ENCODE measurements around the gene BEND7.

Gene BEND7

GRCh38 chr10:13421382-13421917 lies 107.4 kb downstream of the BEND7 start:
- in situ Hi-C loops (cut with HindIII; ENCODE audit: low sequenced_read_pairs): no loop called here
- no peak for DNase-seq (ENCODE audit: low read depth)
- no peak overlapping the region for H3K4me3 ChIP-seq (ENCODE audit: low read depth, low read length)
- TF ChIP-seq CTCF (IDR thresholded peaks at IDR 0.05; ENCODE audit: low read depth, low read length, missing control alignments): no peak

GRCh38 chr10:13420532-13421307 lies 108.1 kb downstream of the BEND7 start:
- in situ Hi-C loops (cut with HindIII; ENCODE audit: low sequenced_read_pairs): no loop called here
- no peak overlapping the region for H3K4me3 ChIP-seq (ENCODE audit: low read depth, low read length)

GRCh38 chr10:13417459-13418126 lies 111.2 kb downstream of the BEND7 start:
- no peak for DNase-seq (ENCODE audit: low read depth)
- in situ Hi-C loops (cut with HindIII; ENCODE audit: low sequenced_read_pairs): no loop called here
- no peak for TF ChIP-seq CTCF (IDR thresholded peaks at IDR 0.05; ENCODE audit: low read depth, low read length, missing control alignments)
- H3K4me3 ChIP-seq (ENCODE audit: low read depth, low read length): no peak overlapping the region

More at GRCh38 chr10:13420532-13421307, 108.1 kb downstream of the BEND7 start:
- no peak for DNase-seq (ENCODE audit: low read depth)
- no peak for TF ChIP-seq CTCF (IDR thresholded peaks at IDR 0.05; ENCODE audit: low read depth, low read length, missing control alignments)

- TF ChIP-seq CTCF (IDR thresholded peaks at IDR 0.05; ENCODE audit: low read depth, low read length, missing control alignments): no peak
- no peak for DNase-seq (ENCODE audit: low read depth)
- no peak overlapping the region for H3K4me3 ChIP-seq (ENCODE audit: low read depth, low read length)
- in situ Hi-C loops (cut with HindIII; ENCODE audit: low sequenced_read_pairs): no loop called here
Observed at GRCh38 chr10:13416760-13417159, 112.1 kb downstream of the BEND7 start.

GRCh38 chr10:13414855-13415254 lies 114.0 kb downstream of the BEND7 start:
- no peak for DNase-seq (ENCODE audit: low read depth)
- in situ Hi-C loops (cut with HindIII; ENCODE audit: low sequenced_read_pairs): no loop called here
- peak; percentile 53 for TF ChIP-seq CTCF (IDR thresholded peaks at IDR 0.05; ENCODE audit: low read depth, low read length, missing control alignments)
- no peak overlapping the region for H3K4me3 ChIP-seq (ENCODE audit: low read depth, low read length)

GRCh38 chr10:13414137-13414536 lies 114.7 kb downstream of the BEND7 start:
- in situ Hi-C loops (cut with HindIII; ENCODE audit: low sequenced_read_pairs): no loop called here
- TF ChIP-seq CTCF (IDR thresholded peaks at IDR 0.05; ENCODE audit: low read depth, low read length, missing control alignments): no peak

More at GRCh38 chr10:13414137-13414536, 114.7 kb downstream of the BEND7 start:
- no peak overlapping the region for H3K4me3 ChIP-seq (ENCODE audit: low read depth, low read length)
- DNase-seq (ENCODE audit: low read depth): no peak

Data from astrocyte of the cerebellum (primary cell).